Measurements from ENCODE around the gene GPR39. TPM values are rescaled to one million over a fixed set of nuclear protein-coding genes. Genes with fewer than 3 reads are reported as not detected.

Gene GPR39
- total and polyA plus RNA-seq, 8 donors = 0.87 to 16.0 (median 5.5) TPM; not detected in 1

- intact Hi-C loops (cut with DNase I; ENCODE audit: low total_unique reads) = no loop called here
Observed at GRCh38 chr2:132645176-132645575, 228.6 kb downstream of the GPR39 start.

GRCh38 chr2:132645722-132646539 lies 229.3 kb downstream of the GPR39 start:
- H3K27ac ChIP-seq = no peak overlapping the region
- peaks cover 0 to 7% (median 0%) of the 10 kb centered on the region in 4 donors for H3K36me3 ChIP-seq
- WGBS, 5 donors = 80 to 83% (median 80%) methylated on average over 17 to 18 of the region's 18 CpGs
- intact Hi-C loops (cut with DNase I; ENCODE audit: low total_unique reads) = no loop called here
- no peak overlapping the region for H3K4me3 ChIP-seq
- no peaks in the 10 kb centered on the region for H3K4me1 ChIP-seq
- TF ChIP-seq POLR2AphosphoS5 (IDR thresholded peaks at IDR 0.05) (no peak), CTCF (IDR thresholded peaks at IDR 0.05) (no peak)
- no peak for DNase-seq
- no peaks in the 10 kb centered on the region for H3K27me3 ChIP-seq
- no peaks in the 10 kb centered on the region for H3K9me3 ChIP-seq

More at GRCh38 chr2:132645176-132645575, 228.6 kb downstream of the GPR39 start:
- TF ChIP-seq POLR2A (IDR thresholded peaks at IDR 0.05) = no peak
- TF ChIP-seq CTCF (IDR thresholded peaks at IDR 0.05) = no peak
- no peak for TF ChIP-seq EP300 (IDR thresholded peaks at IDR 0.05)
- TF ChIP-seq POLR2AphosphoS5 (IDR thresholded peaks at IDR 0.05) = no peak
- H3K36me3 ChIP-seq = peaks cover 0 to 7% (median 0%) of the 10 kb centered on the region in 4 donors
- H3K4me3 ChIP-seq = no peak overlapping the region
- H3K9me3 ChIP-seq = no peaks in the 10 kb centered on the region
- WGBS, 5 donors = 79 to 94% (median 88%) methylated on average over 35 of the region's 35 CpGs
- no peak for DNase-seq
- no peak overlapping the region for H3K27ac ChIP-seq
- H3K27me3 ChIP-seq = no peaks in the 10 kb centered on the region
- no peaks in the 10 kb centered on the region for H3K4me1 ChIP-seq

GRCh38 chr2:132646540-132647108 lies 230.0 kb downstream of the GPR39 start:
- no peak for DNase-seq
- 77 to 87% (median 79%) methylated on average over 8 of the region's 8 CpGs for WGBS, 5 donors
- no peak overlapping the region for H3K4me3 ChIP-seq
- H3K9me3 ChIP-seq = no peaks in the 10 kb centered on the region
- H3K27ac ChIP-seq = no peak overlapping the region
- peaks cover 0 to 7% (median 0%) of the 10 kb centered on the region in 4 donors for H3K36me3 ChIP-seq
- no peak for TF ChIP-seq POLR2A (IDR thresholded peaks at IDR 0.05)
- no peak for TF ChIP-seq EP300 (IDR thresholded peaks at IDR 0.05)
- TF ChIP-seq POLR2AphosphoS5 (IDR thresholded peaks at IDR 0.05) = no peak
- no peak for TF ChIP-seq CTCF (IDR thresholded peaks at IDR 0.05)
- no peaks in the 10 kb centered on the region for H3K4me1 ChIP-seq
- no peaks in the 10 kb centered on the region for H3K27me3 ChIP-seq
- intact Hi-C loops (cut with DNase I; ENCODE audit: low total_unique reads) = no loop called here

- Histone ChIP-seq H3K4me3 (no peak overlapping the region), H3K27ac (no peak overlapping the region), H3K9me3 (no peaks in the 10 kb centered on the region), H3K36me3 (peaks cover 0 to under 1% (median 0%) of the 10 kb centered on the region in 4 donors), H3K27me3 (no peaks in the 10 kb centered on the region), H3K4me1 (no peaks in the 10 kb centered on the region)
- peak in 2 of 7 experiments; percentile 24 to 57 for TF ChIP-seq CTCF (IDR thresholded peaks at IDR 0.05)
- no peak for TF ChIP-seq POLR2AphosphoS5 (IDR thresholded peaks at IDR 0.05)
- TF ChIP-seq EP300 (IDR thresholded peaks at IDR 0.05) = no peak
- TF ChIP-seq POLR2A (IDR thresholded peaks at IDR 0.05) = no peak
- DNase-seq = peak in 1 of 2 donors; percentile 55
- WGBS, 5 donors = 60 to 82% (median 71%) methylated on average over 12 of the region's 12 CpGs
- intact Hi-C loops (cut with DNase I; ENCODE audit: low total_unique reads) = no loop called here
Observed at GRCh38 chr2:132651115-132652045, 234.8 kb downstream of the GPR39 start.
